Neutrophil (primary cell): ENCODE results near the gene MKRN2OS.

ENCODE experiments used
- H3K27ac ChIP-seq: fragments of 200-600 bp; sonication (generic); 2 replicates; pipeline ENCODE4 v1.5.1; 2016; ENCODE audit warnings: mild to moderate bottlenecking, moderate library complexity
- H3K27me3 ChIP-seq: fragments of 200-600 bp; sonication (generic); 2 replicates; pipeline ENCODE4 v1.6.0; 2016; ENCODE audit warnings: mild to moderate bottlenecking
- H3K36me3 ChIP-seq: fragments of 200-600 bp; sonication (generic); 2 replicates; pipeline ENCODE4 v1.5.1; 2017
- H3K4me1 ChIP-seq, 2 experiments: fragments of 200-600 bp in 1 of 2; sonication (generic) in 1 of 2; 1 replicate in 1 of 2; 2 replicates in 1 of 2; pipeline versions ENCODE4 v1.5.1 to v1.6.1; 2013 to 2016; ENCODE audit warnings: low read depth in 1 of 2, low read length in 1 of 2, mild to moderate bottlenecking in 1 of 2, moderate library complexity in 1 of 2; ENCODE audit not compliant: control insufficient read depth in 1 of 2, insufficient read depth in 1 of 2
- H3K4me3 ChIP-seq, 2 experiments: fragments of 200-600 bp in 1 of 2; sonication (generic) in 1 of 2; 1 replicate in 1 of 2; 2 replicates in 1 of 2; pipeline ENCODE4 v1.5.1; 2013 to 2016; ENCODE audit warnings: low read depth in 1 of 2, low read length in 1 of 2, mild to moderate bottlenecking in 1 of 2, moderate library complexity in 1 of 2
- H3K9me3 ChIP-seq: fragments of 200-600 bp; sonication (generic); 2 replicates; pipeline ENCODE4 v1.5.1; 2016
- CTCF ChIP-seq: fragments of 200-600 bp; sonication (generic); IDR thresholded peaks from 2 replicates; pipeline ENCODE4 v1.5.1; 2016; ENCODE audit warnings: antibody characterized with exemption

Gene MKRN2OS

GRCh38 chr3:12495749-12496452 is 49.4 kb downstream of the MKRN2OS start:
- no peak for TF ChIP-seq CTCF
- Histone ChIP-seq H3K4me1 (no peaks in the 10 kb centered on the region), H3K27me3 (no peaks in the 10 kb centered on the region), H3K36me3 (no peaks in the 10 kb centered on the region), H3K4me3 (no peak overlapping the region), H3K9me3 (no peaks in the 10 kb centered on the region), H3K27ac (no peak overlapping the region)

- H3K27ac ChIP-seq = no peak overlapping the region
- peaks cover 4 to 7% of the 10 kb centered on the region in 2 experiments for H3K4me1 ChIP-seq
- H3K9me3 ChIP-seq = no peaks in the 10 kb centered on the region
- H3K27me3 ChIP-seq = no peaks in the 10 kb centered on the region
- TF ChIP-seq CTCF = no peak
- no peak overlapping the region for H3K4me3 ChIP-seq
- H3K36me3 ChIP-seq = no peaks in the 10 kb centered on the region
These were observed 54.8 kb downstream of the MKRN2OS start for GRCh38 chr3:12490547-12490946.

- Histone ChIP-seq H3K27ac (no peak overlapping the region), H3K4me1 (peaks cover 9 to 14% of the 10 kb centered on the region in 2 experiments), H3K9me3 (no peaks in the 10 kb centered on the region), H3K27me3 (no peaks in the 10 kb centered on the region), H3K36me3 (no peaks in the 10 kb centered on the region), H3K4me3 (no peak overlapping the region)
- TF ChIP-seq CTCF = no peak
These were observed 55.5 kb downstream of the MKRN2OS start for GRCh38 chr3:12489832-12490231.
